GM19468 (cell line): ENCODE measurements around the gene STUM.
"Not testable (repeated sequence)": the region's sequence is repeated elsewhere in the genome, so short reads cannot be mapped to it uniquely, and the experiment has no call there.

Source experiments
- ATAC-seq: cut with Tn5 transposase; IDR thresholded peaks from one replicate; pipeline ENCODE4 v1.9.1; 2021; ENCODE audit warnings: mild to moderate bottlenecking, moderate library complexity, moderate number of reproducible peaks; ENCODE audit not compliant: unreplicated experiment; ENCODE audit errors: extremely low read depth

Gene STUM

DNA sequence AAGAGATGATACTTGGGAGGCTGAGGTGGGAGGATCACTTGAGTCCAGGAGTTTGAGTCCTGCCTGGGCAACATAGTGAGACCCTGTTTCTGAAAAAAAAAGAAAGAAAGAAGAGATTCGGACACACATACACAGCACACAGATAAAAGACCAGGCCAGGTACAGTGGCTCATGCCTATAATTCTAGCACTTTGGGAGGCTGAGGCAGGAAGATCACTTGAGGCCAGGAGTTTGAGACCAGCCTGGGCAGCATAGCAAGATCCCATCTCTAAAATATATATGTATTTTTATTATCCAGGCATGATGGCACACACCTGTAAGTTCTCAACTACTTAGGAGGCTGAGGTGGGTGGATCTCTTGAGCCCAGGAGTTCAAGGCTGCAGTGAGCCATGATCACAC is 69.2 kb downstream of the STUM start:
- not testable (repeated sequence) for ATAC-seq

DNA sequence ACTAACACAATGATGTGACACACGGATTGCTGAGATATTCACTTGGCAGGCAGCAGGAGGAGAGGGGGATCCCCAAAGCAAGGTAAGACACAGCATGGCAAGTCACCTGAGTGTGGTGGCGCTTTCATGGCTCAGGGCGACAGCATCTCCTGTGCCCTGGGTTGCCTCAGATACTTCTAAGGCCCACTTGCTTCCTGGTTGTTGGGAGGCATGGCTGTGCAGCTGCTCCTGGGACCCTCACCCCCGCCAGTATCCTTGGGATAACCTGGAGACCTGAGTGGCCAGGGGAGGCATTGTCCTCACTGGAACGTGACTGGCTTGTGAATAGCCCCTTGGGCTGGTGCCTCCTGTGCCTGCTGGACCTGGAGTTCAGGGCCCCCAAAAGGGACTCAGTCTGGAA is 69.8 kb downstream of the STUM start:
- ATAC-seq, result no peak

DNA sequence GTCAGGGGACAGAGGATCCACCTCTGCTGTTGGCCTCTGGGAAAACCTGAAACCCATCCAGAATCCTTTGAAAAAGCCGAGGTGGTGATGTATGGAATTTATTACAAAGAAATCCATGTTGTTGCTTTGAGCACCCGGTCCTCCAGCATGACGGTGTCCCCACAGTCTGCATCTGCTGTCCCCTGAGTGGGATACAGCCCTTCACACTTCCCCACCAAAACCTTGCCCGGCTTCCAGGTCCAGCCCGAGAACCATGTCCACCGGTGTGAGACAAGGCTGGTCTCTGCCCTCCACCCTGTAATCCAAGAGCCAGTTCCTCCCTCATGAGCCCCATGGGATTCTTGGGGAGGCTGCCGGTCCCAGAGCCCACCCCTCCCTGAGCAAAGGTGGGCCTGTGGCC is 70.5 kb downstream of the STUM start:
- ATAC-seq, result no peak

DNA sequence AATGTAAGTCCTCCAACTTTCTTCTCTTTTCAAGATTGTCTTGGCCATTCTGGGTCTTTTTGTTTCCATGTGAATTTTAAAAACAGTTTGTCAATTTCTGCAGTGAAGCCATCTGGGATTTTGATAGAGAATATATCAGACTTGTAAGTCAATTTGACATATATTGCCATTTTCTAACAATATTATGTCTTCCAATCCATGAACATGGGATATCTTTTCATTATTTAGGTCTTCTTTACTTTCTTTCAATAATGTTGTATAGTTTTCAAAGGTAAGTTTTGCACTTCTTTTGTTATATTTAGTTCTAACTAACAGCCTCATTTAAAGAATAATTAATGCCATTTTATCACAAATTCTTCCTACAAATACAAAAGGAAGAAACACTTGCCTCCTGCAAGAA is 73.4 kb downstream of the STUM start:
- no peak for ATAC-seq

DNA sequence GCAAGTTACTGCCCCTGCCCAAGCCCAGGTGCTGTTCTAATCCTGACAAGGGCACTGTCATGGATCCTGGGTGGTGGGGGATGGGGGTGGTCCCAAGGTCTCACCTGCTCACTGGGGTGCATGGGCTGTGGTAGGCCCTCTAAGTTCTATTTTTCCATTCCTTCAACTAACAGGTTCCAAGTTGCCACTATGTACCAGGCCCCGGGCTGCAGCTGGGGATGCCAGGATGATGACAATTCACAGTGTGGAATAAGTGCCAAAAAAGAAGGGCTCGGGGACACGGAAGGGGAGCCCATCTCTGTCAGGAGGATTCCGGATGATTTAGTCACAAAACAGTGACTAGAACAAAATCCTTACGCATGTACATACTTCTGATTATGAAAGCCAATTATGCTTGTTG is 76.0 kb downstream of the STUM start:
- ATAC-seq, result no peak

DNA sequence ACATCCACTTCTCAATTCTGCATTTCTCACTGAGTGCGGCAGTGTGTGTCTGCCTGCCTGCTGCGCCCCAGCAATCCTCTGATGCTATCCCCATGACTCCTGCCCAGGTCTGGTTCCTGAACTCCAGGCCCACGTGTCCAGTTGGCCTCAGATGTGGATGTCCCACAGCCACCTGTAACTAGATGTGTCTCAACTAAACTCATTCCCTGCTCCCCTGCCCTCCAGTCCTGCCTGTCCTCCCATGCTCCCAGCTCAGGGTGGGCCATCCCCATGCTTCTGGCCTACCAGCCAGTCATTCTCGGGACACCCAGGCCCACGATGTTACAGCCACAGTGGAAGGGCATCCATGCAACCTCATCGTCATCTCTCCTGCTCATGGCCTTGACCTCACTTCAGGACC is 76.8 kb downstream of the STUM start:
- ATAC-seq, result no peak

DNA sequence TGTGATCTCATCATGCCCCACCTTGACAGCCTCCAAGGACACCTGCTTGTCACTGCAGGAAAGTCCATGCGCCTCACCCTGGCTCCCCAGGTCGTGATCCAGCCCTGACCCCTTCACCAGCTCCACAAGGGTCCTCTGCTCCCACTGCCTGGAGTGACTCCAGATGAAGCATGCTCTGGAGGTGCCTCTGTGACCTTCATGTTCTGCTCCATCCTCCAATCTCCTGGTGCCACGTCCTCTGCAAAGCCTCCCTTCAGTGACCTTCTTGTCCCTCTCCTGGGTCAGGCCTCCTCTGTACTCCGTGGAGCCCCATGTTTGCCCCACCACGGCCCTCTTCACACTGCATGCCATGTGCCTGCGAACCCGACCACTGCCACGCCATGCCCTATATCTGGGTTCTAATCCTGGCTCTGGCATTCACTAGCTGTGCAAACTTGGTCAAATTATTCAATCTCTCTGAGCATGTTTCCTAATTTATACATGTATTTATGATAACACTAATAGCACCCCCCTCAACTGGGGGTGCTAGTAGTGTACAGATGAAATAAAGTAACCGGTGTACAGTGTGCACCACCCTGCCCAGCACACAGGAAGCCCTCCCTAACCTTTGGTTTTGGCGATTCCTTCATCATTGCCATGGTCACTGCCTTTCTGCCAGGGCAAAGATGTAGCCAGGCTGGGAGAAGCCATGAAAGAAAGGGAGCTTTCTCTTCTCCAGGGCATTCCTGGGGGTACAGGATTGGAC is 77.4 kb downstream of the STUM start:
- no peak for ATAC-seq

DNA sequence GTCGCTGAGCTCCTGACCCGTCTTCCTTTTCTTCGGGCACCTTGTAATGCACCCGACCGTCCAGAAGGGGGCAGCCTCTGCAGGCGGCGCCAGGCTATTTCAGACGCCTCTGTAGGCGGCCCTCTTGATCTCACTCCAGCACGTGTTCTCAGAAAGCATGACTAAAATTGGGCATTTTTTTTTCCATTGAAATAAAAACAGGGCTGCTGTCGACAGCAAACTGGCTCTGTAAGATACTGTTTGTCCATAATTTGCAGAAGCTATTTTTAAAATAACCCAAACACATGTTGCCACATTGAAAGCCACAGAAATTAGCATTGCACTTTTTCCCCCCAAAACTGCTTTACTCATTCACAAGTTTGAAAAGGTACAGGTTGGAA is 78.0 kb downstream of the STUM start:
- no peak for ATAC-seq

DNA sequence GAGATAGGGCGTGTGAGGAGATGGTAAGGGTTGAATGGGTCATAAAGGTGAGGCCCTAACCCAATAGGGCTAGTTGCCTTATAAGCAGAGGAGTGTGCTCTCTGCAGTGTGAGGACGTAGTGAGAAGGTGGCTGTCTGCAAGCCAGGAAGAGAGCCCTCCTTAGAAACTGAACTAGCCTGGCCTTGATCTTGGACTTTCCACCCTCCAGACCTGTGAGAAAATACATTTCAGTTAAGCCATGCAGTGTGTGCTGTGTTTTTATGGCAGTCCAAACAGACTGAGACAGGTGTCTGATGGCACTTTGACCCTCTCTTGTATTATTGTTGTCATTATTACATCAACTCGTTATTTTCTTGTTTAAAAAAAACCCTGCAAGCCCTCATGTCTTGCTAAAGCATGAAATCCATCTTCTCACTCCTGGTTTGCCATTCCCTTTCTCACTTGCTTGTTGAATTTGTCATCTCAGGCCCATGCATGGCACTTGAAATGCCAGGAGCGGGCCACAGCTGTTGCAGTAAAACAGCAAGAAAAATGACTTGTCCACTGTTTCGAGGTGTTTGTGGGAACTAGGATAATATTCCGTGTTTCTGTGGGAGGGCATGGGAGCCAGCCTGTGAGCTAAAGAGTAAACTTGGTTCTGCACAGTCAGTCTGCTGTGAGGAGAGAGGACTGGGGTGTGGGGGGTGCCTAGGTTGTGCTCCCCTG is 78.6 kb downstream of the STUM start:
- no peak for ATAC-seq

DNA sequence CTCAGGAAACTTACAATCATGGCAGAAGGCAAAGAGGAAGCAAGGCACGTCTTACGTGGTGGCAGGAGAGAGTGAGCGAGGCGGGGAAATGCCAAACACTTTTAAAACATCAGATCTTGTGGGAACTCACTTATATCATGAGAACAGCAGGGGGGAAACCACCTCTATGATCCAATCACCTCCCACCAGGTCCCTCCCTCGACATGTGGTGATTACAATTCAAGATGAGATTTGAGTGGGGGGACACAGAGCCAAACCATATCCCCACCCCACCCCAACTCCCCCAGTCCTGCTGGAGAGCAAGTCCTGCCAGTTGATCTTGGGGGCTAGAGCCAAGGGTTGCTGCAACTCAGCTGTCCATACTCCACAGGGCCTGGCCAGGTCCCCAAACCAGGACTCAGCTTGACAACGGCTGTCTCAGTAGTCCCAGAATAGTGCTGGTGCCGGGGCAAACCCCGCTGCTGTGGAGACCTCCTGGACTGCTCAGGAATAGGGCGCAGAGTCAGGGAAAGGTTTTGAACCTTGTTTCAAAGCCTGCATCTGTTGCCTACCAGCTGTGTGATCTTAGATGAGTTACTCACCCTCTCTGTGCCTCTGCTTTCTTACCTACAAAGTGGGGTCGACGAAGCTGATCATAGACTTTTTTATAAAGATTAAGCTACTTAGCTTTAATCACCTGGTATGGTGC is 79.5 kb downstream of the STUM start:
- no peak for ATAC-seq

DNA sequence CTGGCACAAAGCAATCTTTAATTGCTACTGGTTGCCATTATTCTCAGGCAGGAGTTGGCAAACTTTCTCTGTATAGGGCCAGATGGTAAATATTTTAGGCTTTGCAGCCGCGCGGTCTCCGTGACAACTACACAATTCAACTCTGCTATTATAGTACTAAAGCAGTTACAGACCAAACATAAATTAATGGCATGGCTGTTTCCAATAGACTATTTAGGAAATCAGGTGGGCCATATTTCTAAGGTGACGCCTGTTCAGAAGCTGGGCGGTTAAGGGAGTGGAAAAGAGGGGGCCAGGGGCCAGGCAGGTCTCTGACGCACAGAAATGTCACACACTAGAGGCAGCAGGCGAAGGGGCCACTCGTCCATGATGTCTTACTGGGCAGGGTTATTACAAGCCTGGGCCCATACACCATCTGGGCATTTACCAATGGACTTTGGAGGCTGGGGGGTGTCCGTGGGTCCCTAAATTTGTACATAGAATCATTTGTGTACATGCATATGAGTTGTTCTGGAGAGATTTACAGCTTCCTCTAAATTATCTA is 80.1 kb downstream of the STUM start:
- no peak for ATAC-seq

DNA sequence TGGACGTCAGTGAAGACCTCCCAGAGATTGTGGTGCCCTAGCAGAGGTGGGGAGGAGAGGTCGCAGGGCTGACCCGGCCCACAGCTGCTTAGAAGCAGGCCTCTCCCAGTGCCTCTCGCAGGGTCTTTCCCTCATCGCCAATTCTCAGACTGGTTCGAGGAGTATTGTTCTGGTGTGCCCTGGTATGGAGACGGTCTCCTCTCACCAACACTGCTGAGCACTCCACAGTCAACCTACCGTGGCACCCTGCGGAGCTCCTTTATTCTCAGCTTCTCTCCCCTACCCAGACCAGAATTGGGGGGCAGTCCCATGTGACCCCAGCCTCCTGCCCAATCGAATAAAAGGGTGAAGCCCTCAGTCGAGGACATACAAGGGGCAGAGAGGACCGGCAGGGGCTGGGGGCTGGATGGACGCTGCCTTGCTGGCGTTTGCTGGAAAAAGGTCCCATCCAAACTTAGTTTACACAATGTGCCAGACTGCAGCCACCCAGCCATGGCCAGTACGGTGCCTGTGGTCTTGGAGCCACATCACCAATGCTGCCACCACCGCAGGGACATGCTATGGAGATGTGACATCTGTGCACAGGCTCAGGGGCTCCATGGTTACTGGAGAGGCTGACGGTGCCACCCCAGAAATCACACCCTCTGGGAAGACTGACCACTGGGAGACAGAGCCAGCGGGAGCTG is 80.8 kb downstream of the STUM start:
- ATAC-seq, result no peak

DNA sequence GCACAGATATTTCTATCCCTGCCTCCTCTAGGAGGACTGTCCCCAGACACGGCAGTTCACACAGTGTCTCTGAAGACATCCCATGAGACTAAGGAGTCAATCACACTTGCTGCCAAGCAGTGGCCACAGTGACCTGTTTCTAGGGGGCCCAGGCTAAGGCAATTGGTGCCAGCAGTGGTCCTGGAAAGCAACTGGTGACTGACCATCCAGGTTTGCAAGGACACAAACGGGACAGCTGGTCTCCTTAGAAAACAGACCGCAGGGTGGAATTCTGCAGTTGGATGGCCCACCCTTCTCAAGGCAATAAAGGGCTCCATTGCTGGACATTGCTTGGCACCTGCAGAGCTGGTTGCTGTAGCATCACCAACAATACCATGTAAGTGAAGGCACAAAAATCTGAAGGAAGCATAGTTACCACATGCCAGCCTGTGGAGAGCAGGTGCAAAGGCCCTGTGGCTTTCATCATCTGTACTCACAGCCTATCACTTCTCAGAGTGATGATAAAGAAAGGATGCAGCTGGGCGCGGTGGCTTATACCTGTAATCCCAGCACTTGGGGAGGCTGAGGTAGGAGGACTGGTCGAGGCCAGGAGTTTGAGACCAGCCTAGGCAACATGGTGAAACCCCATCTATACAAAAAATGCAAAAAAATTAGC is 81.5 kb downstream of the STUM start:
- ATAC-seq, result no peak

DNA sequence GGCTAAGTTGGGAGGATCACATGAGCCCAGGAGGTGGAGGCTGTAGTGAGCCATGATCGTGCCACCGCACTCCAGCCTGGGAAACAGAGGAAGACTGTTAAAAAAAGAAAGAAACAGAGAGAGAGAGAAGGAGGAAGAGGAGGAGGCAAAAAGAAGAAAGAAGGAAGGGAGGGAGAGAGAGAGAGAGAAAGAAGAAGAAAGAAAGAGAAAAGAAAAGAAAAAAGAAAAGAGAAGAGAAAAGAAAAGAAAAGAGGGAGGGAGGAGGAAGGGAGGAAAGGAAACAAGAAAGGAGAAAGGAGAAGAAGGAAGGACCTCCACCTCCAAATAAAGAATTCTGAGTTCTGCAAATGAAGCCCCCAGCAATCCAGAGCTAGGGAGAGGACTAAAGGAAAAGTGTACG is 82.0 kb downstream of the STUM start:
- ATAC-seq, result no peak

DNA sequence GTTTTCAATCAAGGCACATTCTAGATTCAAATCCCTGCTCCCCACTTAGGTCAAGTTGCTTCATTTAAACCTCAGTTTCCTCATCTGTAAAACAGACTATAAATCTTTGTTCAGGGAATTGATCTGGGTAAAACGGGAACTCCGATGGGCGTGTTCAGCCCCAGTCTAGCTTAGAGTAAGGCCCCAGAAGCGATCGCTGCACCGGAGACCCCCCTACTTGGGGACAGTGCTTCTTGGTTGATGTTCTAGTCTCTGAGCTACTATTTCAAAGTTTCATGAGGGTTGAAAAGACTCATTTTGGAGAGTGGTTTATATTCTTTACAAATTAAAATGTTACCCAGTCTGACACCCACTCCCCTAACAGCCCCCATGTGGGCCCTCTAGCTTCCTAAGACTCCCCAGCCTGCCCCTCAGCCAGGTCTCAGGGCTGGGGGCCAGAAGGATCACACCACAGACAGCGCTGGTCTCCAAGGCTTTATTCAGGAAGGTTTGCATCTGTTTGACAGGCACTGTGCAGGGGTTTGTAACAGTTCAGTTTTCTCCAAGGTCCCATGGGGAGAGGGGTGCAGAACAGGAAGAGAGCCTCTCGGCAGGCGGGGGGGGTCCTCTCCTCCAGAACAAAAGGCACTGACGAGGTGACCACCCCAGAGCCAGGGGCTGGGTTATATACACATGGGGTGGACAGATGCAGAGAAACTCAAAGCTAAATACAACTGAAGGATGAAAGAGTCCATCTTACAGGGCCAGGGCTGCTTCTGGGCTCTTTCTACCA is 82.9 kb downstream of the STUM start:
- ATAC-seq, result no peak

DNA sequence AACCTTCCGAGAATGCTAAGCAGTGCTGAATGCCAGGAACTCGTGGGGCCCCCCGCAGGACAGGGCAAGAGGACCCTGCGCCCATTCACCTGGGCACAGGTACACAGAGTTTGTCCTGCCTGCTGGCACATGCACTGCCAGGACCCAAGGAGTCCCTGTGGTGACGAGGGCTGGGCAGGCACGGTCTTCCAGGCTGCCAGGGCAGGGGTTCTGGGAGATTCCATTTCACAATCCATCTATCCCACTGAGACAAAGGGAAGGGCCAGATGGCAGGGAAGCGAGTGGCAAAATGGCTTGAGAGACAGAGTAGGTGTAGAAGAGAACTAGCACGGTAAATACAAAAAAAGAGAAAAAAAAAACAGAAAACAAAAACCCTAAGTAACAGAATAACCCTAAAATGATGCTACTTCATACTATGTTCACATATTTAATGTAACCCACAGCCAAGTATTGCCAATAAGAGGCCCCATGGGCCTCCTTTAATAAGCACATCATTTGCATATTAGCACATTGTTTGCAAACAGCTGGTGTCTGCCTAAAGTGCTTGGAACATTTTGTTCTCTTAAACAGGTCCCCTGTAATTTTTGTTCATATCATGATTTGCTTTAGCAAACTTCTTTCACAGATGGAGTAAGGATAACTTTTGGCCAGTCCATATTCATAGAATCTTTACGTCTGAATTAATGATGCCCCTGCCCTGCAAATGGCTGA is 83.8 kb downstream of the STUM start:
- ATAC-seq, result no peak

DNA sequence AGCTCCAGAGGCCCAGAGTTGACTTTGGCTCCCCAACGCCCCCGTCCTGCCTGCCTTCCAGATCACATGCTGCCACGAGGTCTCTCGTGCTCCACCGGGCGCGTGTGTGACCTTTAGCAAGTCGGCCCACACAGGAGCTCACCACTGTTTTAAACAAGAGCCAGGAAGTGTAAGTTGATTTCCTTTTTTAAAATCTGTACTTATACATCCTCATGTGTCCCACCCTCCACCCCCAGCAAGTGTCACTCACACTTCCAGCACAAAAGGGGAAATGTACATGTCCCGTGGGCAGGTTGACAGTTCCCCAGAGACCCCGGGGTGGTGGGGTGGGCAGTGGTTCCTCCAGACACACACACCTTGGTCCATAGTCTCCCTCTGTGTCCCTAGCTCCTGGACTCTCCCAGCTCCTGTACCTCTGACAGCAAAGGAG is 84.4 kb downstream of the STUM start:
- no peak for ATAC-seq

DNA sequence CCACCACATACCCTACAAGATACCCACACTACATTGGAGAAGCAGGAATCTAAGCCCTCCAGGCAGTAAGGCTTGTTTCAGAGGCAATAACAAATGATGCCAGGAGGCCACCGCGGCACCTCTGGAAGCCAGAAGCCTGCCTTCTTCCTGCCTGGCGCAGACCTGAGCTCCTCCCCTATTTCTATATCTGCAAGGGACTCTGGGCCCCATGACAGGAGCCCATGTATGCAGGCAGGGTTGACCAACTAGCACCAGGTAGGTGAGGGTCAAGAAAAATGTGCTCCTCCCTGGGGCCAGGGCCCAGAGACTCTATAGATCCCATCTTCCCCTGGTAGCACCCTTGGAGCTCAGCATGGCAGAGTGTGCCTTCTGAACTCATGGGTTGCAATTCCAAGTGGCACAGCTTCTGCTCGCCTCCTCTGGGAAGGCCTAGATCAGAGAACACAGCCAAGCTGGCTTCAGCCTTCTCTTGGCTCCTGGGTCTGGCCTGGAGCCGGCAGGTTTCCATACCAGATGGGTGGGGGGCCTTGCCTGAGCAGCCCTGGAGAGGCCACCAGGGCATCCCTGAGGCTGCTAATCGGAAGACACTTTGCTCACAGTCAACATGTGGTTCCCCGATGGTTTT is 85.1 kb downstream of the STUM start:
- ATAC-seq, result no peak
